ENCODE measurements around the gene APC. TPM values are rescaled to one million over a fixed set of nuclear protein-coding genes. Genes with fewer than 3 reads are reported as not detected.

APC gene
- total and polyA plus RNA-seq, 2 donors from 2014 or later: 2.7 to 44.9 TPM

DNA sequence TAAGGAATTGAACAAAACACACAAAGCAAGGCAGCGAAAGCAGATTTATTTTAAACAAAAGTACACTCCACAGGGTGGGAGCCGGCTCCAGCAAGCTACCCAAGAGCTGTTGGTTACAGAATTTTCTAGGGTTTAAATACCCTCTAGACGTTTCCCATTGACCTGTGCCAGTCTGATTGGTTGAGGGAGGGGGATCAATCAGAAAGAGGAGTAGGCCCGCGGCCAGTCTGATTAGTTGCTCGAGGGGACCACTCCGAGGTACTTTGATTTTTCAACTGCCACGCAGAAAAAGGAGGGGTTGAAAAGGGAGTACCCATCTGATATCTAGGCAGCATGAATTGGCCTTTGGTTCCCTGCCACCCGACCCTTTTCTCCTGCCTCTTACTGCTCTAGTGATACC is 124.4 kb downstream of the APC start:
- H3K4me3 ChIP-seq (ENCODE audit: low read length in 3 of 3): peak overlapping the region; percentile 83 to 96 (median 87)
- H3K9ac ChIP-seq (ENCODE audit: low read length in 3 of 3): peak overlapping the region; percentile 34 to 87 (median 81)
- no peak overlapping the region for H3K27ac ChIP-seq (ENCODE audit: low read depth in 2 of 2, low read length in 2 of 2)
- peaks cover 3 to 14% (median 8%) of the 10 kb centered on the region in 3 donors for H3K36me3 ChIP-seq (ENCODE audit: control insufficient read depth in 2 of 3, insufficient read depth in 3 of 3, low read length in 3 of 3)
- peaks cover 0 to 8% (median 6%) of the 10 kb centered on the region in 3 donors for H3K4me1 ChIP-seq (ENCODE audit: control insufficient read depth in 2 of 3, insufficient read depth in 2 of 3, low read depth in 1 of 3, low read length in 3 of 3)
- TF ChIP-seq, protein P1, sequence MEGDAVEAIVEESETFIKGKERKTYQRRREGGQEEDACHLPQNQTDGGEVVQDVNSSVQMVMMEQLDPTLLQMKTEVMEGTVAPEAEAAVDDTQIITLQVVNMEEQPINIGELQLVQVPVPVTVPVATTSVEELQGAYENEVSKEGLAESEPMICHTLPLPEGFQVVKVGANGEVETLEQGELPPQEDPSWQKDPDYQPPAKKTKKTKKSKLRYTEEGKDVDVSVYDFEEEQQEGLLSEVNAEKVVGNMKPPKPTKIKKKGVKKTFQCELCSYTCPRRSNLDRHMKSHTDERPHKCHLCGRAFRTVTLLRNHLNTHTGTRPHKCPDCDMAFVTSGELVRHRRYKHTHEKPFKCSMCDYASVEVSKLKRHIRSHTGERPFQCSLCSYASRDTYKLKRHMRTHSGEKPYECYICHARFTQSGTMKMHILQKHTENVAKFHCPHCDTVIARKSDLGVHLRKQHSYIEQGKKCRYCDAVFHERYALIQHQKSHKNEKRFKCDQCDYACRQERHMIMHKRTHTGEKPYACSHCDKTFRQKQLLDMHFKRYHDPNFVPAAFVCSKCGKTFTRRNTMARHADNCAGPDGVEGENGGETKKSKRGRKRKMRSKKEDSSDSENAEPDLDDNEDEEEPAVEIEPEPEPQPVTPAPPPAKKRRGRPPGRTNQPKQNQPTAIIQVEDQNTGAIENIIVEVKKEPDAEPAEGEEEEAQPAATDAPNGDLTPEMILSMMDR (IDR thresholded peaks at IDR 0.05; ENCODE audit: borderline replicate concordance, extremely low read depth, insufficient read depth): no peak
- intact Hi-C loops (cut with DNase I): no loop called here
- no peaks in the 10 kb centered on the region for H3K27me3 ChIP-seq (ENCODE audit: control insufficient read depth, insufficient read depth, low read length)
- DNase-seq (peak in 1 of 5 donors; percentile 13), FAIRE-seq (no peak)
- H3K9me3 ChIP-seq (ENCODE audit: control insufficient read depth in 2 of 3, insufficient read depth in 1 of 3, low read length in 3 of 3): no peaks in the 10 kb centered on the region

DNA sequence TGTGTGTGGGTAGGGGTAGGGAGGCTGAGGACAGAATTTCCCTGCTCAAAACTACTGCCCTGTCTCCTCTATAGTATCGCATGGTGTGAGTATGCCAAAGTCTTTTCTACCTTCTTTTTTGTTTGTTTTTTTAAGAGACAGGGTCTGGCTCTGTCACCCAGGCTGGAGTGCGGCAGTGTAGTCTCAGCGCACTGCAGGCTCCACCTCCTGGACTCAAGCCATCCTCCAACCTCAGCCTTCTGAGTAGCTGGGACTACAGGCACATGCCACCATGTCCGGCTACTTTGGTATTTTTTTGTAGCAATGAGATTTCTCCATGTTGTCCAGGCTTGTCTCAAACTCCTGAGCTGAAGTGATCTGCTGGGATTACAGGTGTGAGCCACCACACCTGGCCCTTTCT is 125.9 kb downstream of the APC start:
- no peak overlapping the region for H3K27ac ChIP-seq (ENCODE audit: low read depth in 2 of 2, low read length in 2 of 2)
- intact Hi-C loops (cut with DNase I): no loop called here
- peaks cover 0 to 8% (median 6%) of the 10 kb centered on the region in 3 donors for H3K4me1 ChIP-seq (ENCODE audit: control insufficient read depth in 2 of 3, insufficient read depth in 2 of 3, low read depth in 1 of 3, low read length in 3 of 3)
- TF ChIP-seq, protein P1 (IDR thresholded peaks at IDR 0.05; ENCODE audit: borderline replicate concordance, extremely low read depth, insufficient read depth): no peak
- no peak for FAIRE-seq
- H3K9ac ChIP-seq (ENCODE audit: low read length in 3 of 3): no peak overlapping the region
- no peaks in the 10 kb centered on the region for H3K9me3 ChIP-seq (ENCODE audit: control insufficient read depth in 2 of 3, insufficient read depth in 1 of 3, low read length in 3 of 3)
- peaks cover 3 to 19% (median 14%) of the 10 kb centered on the region in 3 donors for H3K36me3 ChIP-seq (ENCODE audit: control insufficient read depth in 2 of 3, insufficient read depth in 3 of 3, low read length in 3 of 3)
- no peaks in the 10 kb centered on the region for H3K27me3 ChIP-seq (ENCODE audit: control insufficient read depth, insufficient read depth, low read length)
- H3K4me3 ChIP-seq (ENCODE audit: low read length in 3 of 3): no peak overlapping the region
- no peak for DNase-seq

DNA sequence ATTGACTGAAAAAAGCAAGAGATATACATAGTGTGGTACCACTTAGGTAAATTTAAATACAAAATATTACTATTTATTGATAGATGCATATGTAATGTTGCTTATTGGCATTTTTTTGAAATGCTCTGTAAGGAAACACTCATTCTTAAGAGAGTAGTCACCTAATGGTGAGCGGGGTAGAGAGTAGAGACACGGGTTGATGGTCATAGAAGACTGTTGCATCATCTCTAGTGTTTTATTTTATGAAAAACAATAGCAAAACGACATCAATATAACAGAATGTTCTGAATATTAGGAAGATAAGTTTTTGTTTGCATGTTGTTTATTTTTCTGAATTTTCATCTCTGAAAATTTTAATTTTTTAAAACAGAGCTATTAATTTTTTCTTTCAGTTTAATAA is 127.4 kb downstream of the APC start:
- Histone ChIP-seq H3K4me3 (ENCODE audit: low read length in 3 of 3) (no peak overlapping the region), H3K27ac (ENCODE audit: low read depth in 2 of 2, low read length in 2 of 2) (no peak overlapping the region), H3K9ac (ENCODE audit: low read length in 3 of 3) (no peak overlapping the region), H3K27me3 (ENCODE audit: control insufficient read depth, insufficient read depth, low read length) (no peaks in the 10 kb centered on the region), H3K9me3 (ENCODE audit: control insufficient read depth in 2 of 3, insufficient read depth in 1 of 3, low read length in 3 of 3) (no peaks in the 10 kb centered on the region), H3K4me1 (ENCODE audit: control insufficient read depth in 2 of 3, insufficient read depth in 2 of 3, low read depth in 1 of 3, low read length in 3 of 3) (peaks cover 0 to 8% (median 6%) of the 10 kb centered on the region in 3 donors), H3K36me3 (ENCODE audit: control insufficient read depth in 2 of 3, insufficient read depth in 3 of 3, low read length in 3 of 3) (peaks cover 6 to 25% (median 14%) of the 10 kb centered on the region in 3 donors)
- FAIRE-seq: no peak
- intact Hi-C loops (cut with DNase I): no loop called here
- TF ChIP-seq, protein P1 (IDR thresholded peaks at IDR 0.05; ENCODE audit: borderline replicate concordance, extremely low read depth, insufficient read depth): no peak
- DNase-seq: no peak

DNA sequence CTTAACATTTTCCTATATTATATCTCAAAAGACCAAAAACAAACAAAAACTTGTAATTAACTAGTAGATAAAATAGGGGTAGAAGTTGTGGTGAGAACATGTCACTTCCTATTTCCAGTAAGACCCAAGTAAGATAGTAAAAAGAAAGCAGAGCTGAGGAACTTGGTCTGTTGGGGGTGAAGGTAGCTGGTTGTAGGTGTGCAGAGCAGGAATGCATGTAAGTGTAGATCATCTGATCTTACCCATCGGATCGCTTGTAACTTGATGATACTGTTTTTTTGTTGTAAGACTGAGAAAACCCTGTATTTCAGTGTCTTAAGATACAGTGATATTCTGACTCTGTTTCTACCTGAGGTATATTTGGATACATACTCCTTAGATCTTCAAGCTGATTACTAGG is 129.1 kb downstream of the APC start:
- TF ChIP-seq, protein P1 (IDR thresholded peaks at IDR 0.05; ENCODE audit: borderline replicate concordance, extremely low read depth, insufficient read depth): no peak
- DNase-seq: no peak
- Histone ChIP-seq H3K36me3 (ENCODE audit: control insufficient read depth in 2 of 3, insufficient read depth in 3 of 3, low read length in 3 of 3) (peaks cover 6 to 29% (median 20%) of the 10 kb centered on the region in 3 donors), H3K4me3 (ENCODE audit: low read length in 3 of 3) (no peak overlapping the region), H3K9ac (ENCODE audit: low read length in 3 of 3) (no peak overlapping the region), H3K27ac (ENCODE audit: low read depth in 2 of 2, low read length in 2 of 2) (no peak overlapping the region), H3K9me3 (ENCODE audit: control insufficient read depth in 2 of 3, insufficient read depth in 1 of 3, low read length in 3 of 3) (no peaks in the 10 kb centered on the region), H3K4me1 (ENCODE audit: control insufficient read depth in 2 of 3, insufficient read depth in 2 of 3, low read depth in 1 of 3, low read length in 3 of 3) (peaks cover 0 to 6% (median 6%) of the 10 kb centered on the region in 3 donors), H3K27me3 (ENCODE audit: control insufficient read depth, insufficient read depth, low read length) (no peaks in the 10 kb centered on the region)
- intact Hi-C loops (cut with DNase I): no loop called here
- no peak for FAIRE-seq
